Mesenchymal stem cell (in vitro differentiated cells and primary cell): ENCODE data around the gene TMEM59L.
"Not testable (repeated sequence)": the region's sequence is repeated elsewhere in the genome, so short reads cannot be mapped to it uniquely, and the experiment has no call there.

Source experiments
- DNase-seq: peaks from one replicate; pipeline ENCODE4 v3.0.0-alpha.2; 2013
- H2AFZ ChIP-seq: one replicate; pipeline ENCODE4 v1.6.1; 2013; ENCODE audit warnings: low read depth, mild to moderate bottlenecking, control low read depth, inconsistent platforms, low read length, moderate library complexity
- H2AK5ac ChIP-seq: 2 replicates; pipeline ENCODE4 v1.6.1; 2013; ENCODE audit warnings: low read length, moderate library complexity, mild to moderate bottlenecking, inconsistent platforms; ENCODE audit not compliant: severe bottlenecking
- H2BK120ac ChIP-seq: one replicate; pipeline ENCODE4 v1.6.1; 2013; ENCODE audit warnings: low read depth, mild to moderate bottlenecking, inconsistent platforms, low read length, moderate library complexity
- H2BK12ac ChIP-seq, 2 experiments: one replicate each; pipeline ENCODE4 v1.6.1; 2013; ENCODE audit warnings: inconsistent platforms in 2 of 2, low read length in 2 of 2, mild to moderate bottlenecking in 2 of 2, moderate library complexity in 2 of 2, control low read depth in 1 of 2
- H2BK15ac ChIP-seq: one replicate; pipeline ENCODE4 v1.6.1; 2013; ENCODE audit warnings: mild to moderate bottlenecking, low read depth, inconsistent platforms; ENCODE audit not compliant: poor library complexity, severe bottlenecking
- H2BK5ac ChIP-seq: 2 replicates; pipeline ENCODE4 v1.6.1; 2013; ENCODE audit warnings: low read depth, mild to moderate bottlenecking, low read length, control low read depth, inconsistent platforms; ENCODE audit not compliant: poor library complexity, severe bottlenecking
- H3K14ac ChIP-seq, 2 experiments: one replicate each; pipeline ENCODE4 v1.6.1; 2013; ENCODE audit warnings: inconsistent platforms in 2 of 2, low read length in 2 of 2, control low read depth in 1 of 2, mild to moderate bottlenecking in 1 of 2, moderate library complexity in 1 of 2
- H3K18ac ChIP-seq, 2 experiments: one replicate each; pipeline ENCODE4 v1.6.1; 2013; ENCODE audit warnings: inconsistent platforms in 2 of 2, low read length in 2 of 2, control low read depth in 1 of 2, low read depth in 1 of 2, mild to moderate bottlenecking in 1 of 2
- H3K23ac ChIP-seq, 2 experiments: one replicate each; pipeline ENCODE4 v1.6.1; 2013; ENCODE audit warnings: inconsistent platforms in 2 of 2, low read length in 2 of 2, mild to moderate bottlenecking in 2 of 2, moderate library complexity in 2 of 2, control low read depth in 1 of 2
- H3K27ac ChIP-seq: 2 replicates; pipeline ENCODE4 v1.5.1; 2013; ENCODE audit warnings: mild to moderate bottlenecking, moderate library complexity, low read length, control low read depth, inconsistent platforms; ENCODE audit not compliant: poor library complexity, severe bottlenecking
- H3K27me3 ChIP-seq, 2 experiments: 2 replicates each; pipeline versions ENCODE4 v1.6.1 to v1.7.0; 2013; ENCODE audit warnings: low read length in 2 of 2, mild to moderate bottlenecking in 2 of 2, moderate library complexity in 2 of 2, control low read depth in 1 of 2, inconsistent platforms in 1 of 2; ENCODE audit not compliant: control insufficient read depth in 1 of 2, insufficient read depth in 1 of 2
- H3K36me3 ChIP-seq, 2 experiments: 2 replicates each; pipeline versions ENCODE4 v1.6.1 to v1.7.0; 2013; ENCODE audit warnings: low read length in 2 of 2, control low read depth in 1 of 2, inconsistent platforms in 1 of 2, low read depth in 1 of 2, mild to moderate bottlenecking in 1 of 2; ENCODE audit not compliant: insufficient read depth in 2 of 2, control insufficient read depth in 1 of 2
- H3K4ac ChIP-seq, 2 experiments: one replicate each; pipeline ENCODE4 v1.6.1; 2013; ENCODE audit warnings: inconsistent platforms in 2 of 2, low read length in 2 of 2, mild to moderate bottlenecking in 2 of 2, moderate library complexity in 2 of 2, control low read depth in 1 of 2, low read depth in 1 of 2
- H3K4me1 ChIP-seq: 2 replicates; pipeline ENCODE4 v1.6.1; 2013; ENCODE audit warnings: low read depth, low read length, control low read depth; ENCODE audit not compliant: control insufficient read depth, insufficient read depth
- H3K4me2 ChIP-seq: 2 replicates; pipeline ENCODE4 v1.6.1; 2013; ENCODE audit warnings: low read length, mild to moderate bottlenecking, inconsistent platforms; ENCODE audit not compliant: poor library complexity, severe bottlenecking
- H3K4me3 ChIP-seq, 2 experiments: 2 replicates each; pipeline versions ENCODE4 v1.5.1 to v1.7.0; 2013; ENCODE audit warnings: low read length in 2 of 2, mild to moderate bottlenecking in 2 of 2, control low read depth in 1 of 2, low read depth in 1 of 2; ENCODE audit not compliant: insufficient read depth in 1 of 2
- H3K79me1 ChIP-seq: replicated peaks from 2 replicates; pipeline ENCODE4 v1.6.1; 2013; ENCODE audit warnings: mild to moderate bottlenecking, control low read depth, low read length, inconsistent platforms; ENCODE audit not compliant: poor library complexity, severe bottlenecking
- H3K9ac ChIP-seq: 2 replicates; pipeline ENCODE4 v1.7.0; 2013; ENCODE audit warnings: mild to moderate bottlenecking, low read length, moderate library complexity
- H3K9me3 ChIP-seq: 2 replicates; pipeline ENCODE4 v1.7.0; 2013; ENCODE audit warnings: mild to moderate bottlenecking, low read length; ENCODE audit not compliant: control insufficient read depth
- H4K8ac ChIP-seq: one replicate; pipeline ENCODE4 v1.6.1; 2013; ENCODE audit warnings: inconsistent platforms, mild to moderate bottlenecking, low read length, moderate library complexity
- H4K91ac ChIP-seq: one replicate; pipeline ENCODE4 v1.6.1; 2013; ENCODE audit warnings: mild to moderate bottlenecking, low read length, inconsistent platforms
- WGBS: methylation state at CpG from one replicate; pipeline ENCODE4 v1.1.7; 2013; ENCODE audit warnings: mixed read lengths; 5-methylcytosine and 5-hydroxymethylcytosine counted together

Gene TMEM59L

GRCh38 chr19:18591735-18592385, 20.8 kb upstream of the TMEM59L start:
- Histone ChIP-seq H3K36me3 (peaks cover 9 to 16% of the 10 kb centered on the region in 2 experiments), H3K4me2 (no peak overlapping the region), H3K9me3 (no peaks in the 10 kb centered on the region), H2BK12ac (no peak overlapping the region), H2BK15ac (no peak overlapping the region), H4K91ac (no peak overlapping the region), H3K14ac (no peak overlapping the region), H3K27me3 (peaks cover 3 to 14% of the 10 kb centered on the region in 2 experiments), H4K8ac (no peak overlapping the region), H3K4me1 (peaks cover 40% of the 10 kb centered on the region), H3K9ac (peak overlapping the region; percentile 41), H2BK5ac (no peak overlapping the region), H2AK5ac (no peak overlapping the region), H3K4ac (no peak overlapping the region), H3K18ac (no peak overlapping the region), H2AFZ (no peak overlapping the region), H2BK120ac (no peak overlapping the region), H3K23ac (no peak overlapping the region), H3K27ac (no peak overlapping the region), H3K4me3 (peak overlapping the region in 1 of 2 experiments; percentile 40), H3K79me1 (peaks cover 2% of the 10 kb centered on the region)
- no peak for DNase-seq
- WGBS = 96% methylated on average over 22 of the region's 22 CpGs

GRCh38 chr19:18592732-18593131, 19.9 kb upstream of the TMEM59L start:
- not testable (repeated sequence) for H4K91ac ChIP-seq, H2BK12ac ChIP-seq, H3K9me3 ChIP-seq, H2BK120ac ChIP-seq, H3K4me3 ChIP-seq, H2AFZ ChIP-seq, H2AK5ac ChIP-seq, H2BK15ac ChIP-seq, H3K18ac ChIP-seq, DNase-seq, H3K14ac ChIP-seq, H3K27ac ChIP-seq, H3K79me1 ChIP-seq, H3K4ac ChIP-seq, H3K4me2 ChIP-seq, H4K8ac ChIP-seq, H3K23ac ChIP-seq, H2BK5ac ChIP-seq, H3K9ac ChIP-seq
- WGBS = 96% methylated on average over 5 of the region's 5 CpGs
- Histone ChIP-seq H3K4me1 (peaks cover 40% of the 10 kb centered on the region), H3K36me3 (peaks cover 9 to 16% of the 10 kb centered on the region in 2 experiments), H3K27me3 (peaks cover 3 to 16% of the 10 kb centered on the region in 2 experiments)

DNA sequence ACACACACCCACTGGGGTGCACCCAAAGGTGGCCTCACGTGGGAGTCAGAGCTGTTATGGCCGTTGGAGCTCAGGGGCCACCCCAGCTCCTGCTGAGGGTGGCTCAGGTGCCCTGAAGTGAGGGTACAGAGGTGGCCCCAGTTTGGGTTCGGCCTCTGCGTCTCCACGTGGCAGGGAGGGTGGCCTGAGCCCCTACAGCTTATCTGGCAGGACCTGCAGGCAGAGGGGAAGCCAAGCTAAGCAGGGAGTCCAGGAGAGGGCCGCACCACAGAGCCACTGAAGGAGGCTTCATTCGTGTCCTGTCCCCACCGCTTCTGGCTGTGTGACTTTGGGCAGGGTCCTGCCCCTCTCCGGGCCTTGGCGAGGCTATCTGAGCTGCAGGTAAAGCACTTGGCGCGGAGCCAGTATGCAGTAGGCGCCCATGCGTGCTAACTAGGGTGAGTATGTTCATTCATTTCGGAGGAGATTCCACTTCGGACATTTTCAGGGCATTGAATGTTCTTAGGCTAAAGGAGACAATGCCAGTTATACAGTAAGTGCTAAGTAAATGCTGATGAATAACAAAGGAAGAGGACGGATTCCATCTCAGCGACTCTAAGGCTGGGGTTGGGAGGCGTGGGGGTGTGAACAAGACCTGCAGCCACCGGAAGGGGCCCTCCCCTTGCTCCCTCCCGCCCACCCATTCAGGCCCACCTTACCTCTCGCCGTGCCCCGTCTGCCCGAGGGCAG, 19.1 kb upstream of the TMEM59L start:
- Histone ChIP-seq H3K36me3 (peaks cover 9 to 16% of the 10 kb centered on the region in 2 experiments), H3K4me1 (peaks cover 35% of the 10 kb centered on the region), H3K27ac (no peak overlapping the region), H3K14ac (no peak overlapping the region), H3K23ac (no peak overlapping the region), H2BK12ac (no peak overlapping the region), H2AFZ (no peak overlapping the region), H4K91ac (peak overlapping the region; percentile 64), H3K27me3 (peaks cover 3 to 21% of the 10 kb centered on the region in 2 experiments), H3K4ac (no peak overlapping the region), H2BK5ac (no peak overlapping the region), H3K4me2 (peak overlapping the region; percentile 88), H3K79me1 (peaks cover 2% of the 10 kb centered on the region), H2AK5ac (no peak overlapping the region), H3K9me3 (no peaks in the 10 kb centered on the region), H3K4me3 (peak overlapping the region in 1 of 2 experiments; percentile 36), H3K9ac (no peak overlapping the region), H2BK15ac (no peak overlapping the region), H4K8ac (peak overlapping the region; percentile 72), H3K18ac (peak overlapping the region; percentile 11 to 29), H2BK120ac (no peak overlapping the region)
- 43% methylated on average over 22 of the region's 25 CpGs for WGBS
- DNase-seq = no peak

- peak overlapping the region; percentile 70 for H3K9ac ChIP-seq
- H3K79me1 ChIP-seq = peaks cover 2% of the 10 kb centered on the region
- H2AFZ ChIP-seq = no peak overlapping the region
- H4K8ac ChIP-seq = peak overlapping the region; percentile 36
- H3K27ac ChIP-seq = no peak overlapping the region
- H3K4ac ChIP-seq = no peak overlapping the region
- H3K9me3 ChIP-seq = no peaks in the 10 kb centered on the region
- peak overlapping the region; percentile 88 for H3K4me2 ChIP-seq
- peak overlapping the region; percentile 95 for H2BK120ac ChIP-seq
- H2AK5ac ChIP-seq = no peak overlapping the region
- peak overlapping the region in 1 of 2 experiments; percentile 29 for H3K18ac ChIP-seq
- H2BK5ac ChIP-seq = no peak overlapping the region
- peak; percentile 81 for DNase-seq
- no peak overlapping the region for H3K23ac ChIP-seq
- peaks cover 9 to 16% of the 10 kb centered on the region in 2 experiments for H3K36me3 ChIP-seq
- H3K4me3 ChIP-seq = peak overlapping the region; percentile 36 to 68
- no peak overlapping the region for H2BK15ac ChIP-seq
- peak overlapping the region; percentile 20 for H4K91ac ChIP-seq
- no peak overlapping the region for H3K14ac ChIP-seq
- peaks cover 4 to 27% of the 10 kb centered on the region in 2 experiments for H3K27me3 ChIP-seq
- peaks cover 32% of the 10 kb centered on the region for H3K4me1 ChIP-seq
- 2% methylated on average over 23 of the region's 54 CpGs for WGBS
- H2BK12ac ChIP-seq = no peak overlapping the region
These were observed 18.4 kb upstream of the TMEM59L start for GRCh38 chr19:18594096-18594823.
